GM18526 (cell line): ENCODE results near the gene MYO19.

ENCODE experiments used
- POLR2A ChIP-seq: IDR thresholded peaks from 3 replicates; pipeline ENCODE4 v1.6.1; 2011; ENCODE audit not compliant: insufficient read length; ENCODE audit errors: extremely low read depth

MYO19 gene

GRCh38 chr17:36496018-36496789 is 38.5 kb downstream of the MYO19 start:
- TF ChIP-seq POLR2A = no peak

GRCh38 chr17:36495076-36495578 is 39.5 kb downstream of the MYO19 start:
- TF ChIP-seq POLR2A = no peak

GRCh38 chr17:36494674-36495073 is 40.0 kb downstream of the MYO19 start:
- no peak for TF ChIP-seq POLR2A

- no peak for TF ChIP-seq POLR2A
These were observed 40.7 kb downstream of the MYO19 start for GRCh38 chr17:36493956-36494355.

GRCh38 chr17:36486204-36487194 is 48.2 kb downstream of the MYO19 start, which contains the start of gene ZNHIT3:
TSS of gene ZNHIT3 (plus strand) at chr17:36486681. CDS start at chr17:36486700, 19 bp downstream.
- TF ChIP-seq POLR2A = peak; percentile 80

- no peak for TF ChIP-seq POLR2A
These were observed 48.9 kb downstream of the MYO19 start for GRCh38 chr17:36485805-36486203.

- no peak for TF ChIP-seq POLR2A
These were observed 49.6 kb downstream of the MYO19 start for GRCh38 chr17:36485027-36485426.

- no peak for TF ChIP-seq POLR2A
These were observed 51.8 kb downstream of the MYO19 start for GRCh38 chr17:36482611-36483504.

GRCh38 chr17:36481829-36482228 is 52.8 kb downstream of the MYO19 start:
- no peak for TF ChIP-seq POLR2A

GRCh38 chr17:36475346-36475970 is 59.2 kb downstream of the MYO19 start:
- no peak for TF ChIP-seq POLR2A

GRCh38 chr17:36474571-36474970 is 60.1 kb downstream of the MYO19 start:
- no peak for TF ChIP-seq POLR2A

GRCh38 chr17:36470499-36470898 is 64.2 kb downstream of the MYO19 start:
- TF ChIP-seq POLR2A = no peak

- TF ChIP-seq POLR2A = no peak
These were observed 64.9 kb downstream of the MYO19 start for GRCh38 chr17:36469733-36470132.
